Measurements from ENCODE around the gene HMGXB4. TPM values are rescaled to one million over a fixed set of nuclear protein-coding genes. Genes with fewer than 3 reads are reported as not detected.

The HMGXB4 gene
- total RNA-seq, 1 donor from 2014 or later, result 21.4 TPM

DNA sequence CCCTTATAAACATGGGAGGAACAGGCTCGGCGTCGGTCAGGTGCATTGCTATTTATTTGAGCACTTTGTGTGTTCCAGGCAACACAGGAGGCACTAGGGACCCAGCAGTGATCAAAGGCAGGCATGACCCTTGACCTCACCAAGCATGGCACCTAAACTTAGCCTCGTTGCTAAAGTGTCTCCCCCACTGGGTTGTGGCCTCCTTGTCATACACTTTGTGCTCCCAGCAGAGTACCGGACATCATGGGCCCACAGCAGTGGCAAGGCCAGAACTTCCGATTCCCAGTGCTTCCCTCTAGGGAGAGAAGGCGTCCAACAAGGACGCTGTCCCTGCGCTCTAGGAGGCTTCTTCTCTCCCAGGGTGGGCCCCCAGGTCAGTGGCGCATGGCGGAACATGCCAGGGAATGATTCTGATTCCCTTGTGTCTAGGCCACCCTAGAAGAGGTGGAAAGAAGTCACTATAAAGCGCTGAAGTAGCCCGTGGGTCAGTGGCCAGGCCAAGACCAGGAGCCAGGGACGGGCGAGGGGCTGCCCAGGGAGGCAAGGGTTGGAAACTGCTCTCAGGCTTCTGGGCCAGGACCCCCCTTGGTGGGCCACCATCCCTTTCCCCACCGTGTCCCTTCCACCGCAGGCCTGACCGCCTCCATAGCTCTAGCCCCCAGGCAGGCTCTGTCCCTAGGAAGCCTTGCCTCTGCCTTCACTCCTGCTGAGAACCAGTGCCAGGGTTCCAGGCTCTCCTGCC is 62.1 kb downstream of the HMGXB4 start:
- peaks cover under 1% of the 10 kb centered on the region for H3K4me1 Mint-ChIP-seq (ENCODE audit: unreplicated experiment)
- no peak for DNase-seq (ENCODE audit: low spot score)

DNA sequence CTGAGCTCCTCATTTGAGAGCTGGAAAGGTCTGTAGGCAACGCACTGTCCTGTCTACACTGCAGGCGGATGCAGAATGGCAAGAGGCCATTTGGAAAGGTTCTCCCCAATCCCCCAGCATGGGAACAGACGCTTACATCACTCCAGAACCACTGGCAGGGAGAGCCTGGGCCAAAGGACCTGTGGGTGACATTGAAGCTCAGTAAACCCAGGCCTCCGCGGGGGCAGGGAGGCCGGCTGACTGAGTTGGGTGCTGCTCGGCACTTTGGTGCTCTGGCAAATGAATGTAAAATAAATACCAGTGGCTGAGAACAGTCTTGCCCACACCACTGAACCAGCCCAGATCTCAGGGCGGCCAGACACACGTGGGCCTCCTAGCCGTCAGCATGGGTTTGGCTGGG is 64.8 kb downstream of the HMGXB4 start:
- TF ChIP-seq, protein P1, sequence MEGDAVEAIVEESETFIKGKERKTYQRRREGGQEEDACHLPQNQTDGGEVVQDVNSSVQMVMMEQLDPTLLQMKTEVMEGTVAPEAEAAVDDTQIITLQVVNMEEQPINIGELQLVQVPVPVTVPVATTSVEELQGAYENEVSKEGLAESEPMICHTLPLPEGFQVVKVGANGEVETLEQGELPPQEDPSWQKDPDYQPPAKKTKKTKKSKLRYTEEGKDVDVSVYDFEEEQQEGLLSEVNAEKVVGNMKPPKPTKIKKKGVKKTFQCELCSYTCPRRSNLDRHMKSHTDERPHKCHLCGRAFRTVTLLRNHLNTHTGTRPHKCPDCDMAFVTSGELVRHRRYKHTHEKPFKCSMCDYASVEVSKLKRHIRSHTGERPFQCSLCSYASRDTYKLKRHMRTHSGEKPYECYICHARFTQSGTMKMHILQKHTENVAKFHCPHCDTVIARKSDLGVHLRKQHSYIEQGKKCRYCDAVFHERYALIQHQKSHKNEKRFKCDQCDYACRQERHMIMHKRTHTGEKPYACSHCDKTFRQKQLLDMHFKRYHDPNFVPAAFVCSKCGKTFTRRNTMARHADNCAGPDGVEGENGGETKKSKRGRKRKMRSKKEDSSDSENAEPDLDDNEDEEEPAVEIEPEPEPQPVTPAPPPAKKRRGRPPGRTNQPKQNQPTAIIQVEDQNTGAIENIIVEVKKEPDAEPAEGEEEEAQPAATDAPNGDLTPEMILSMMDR (IDR thresholded peaks at IDR 0.05; ENCODE audit: unreplicated experiment), result no peak
- Mint-ChIP-seq H3K4me1 (ENCODE audit: unreplicated experiment) (no peaks in the 10 kb centered on the region), H3K27ac (ENCODE audit: unreplicated experiment) (no peak overlapping the region), H3K36me3 (ENCODE audit: low read depth, unreplicated experiment) (peaks cover 23% of the 10 kb centered on the region), H3K27me3 (ENCODE audit: unreplicated experiment) (peaks cover 11% of the 10 kb centered on the region), H3K4me3 (ENCODE audit: unreplicated experiment) (no peak overlapping the region), H3K9me3 (ENCODE audit: unreplicated experiment) (no peaks in the 10 kb centered on the region)
- DNase-seq (ENCODE audit: low spot score), result no peak

More for the DNA sequence above, 62.1 kb downstream of the HMGXB4 start:
- no peak overlapping the region for H3K27ac Mint-ChIP-seq (ENCODE audit: unreplicated experiment)
- peaks cover 14% of the 10 kb centered on the region for H3K36me3 Mint-ChIP-seq (ENCODE audit: low read depth, unreplicated experiment)
- peaks cover 7% of the 10 kb centered on the region for H3K27me3 Mint-ChIP-seq (ENCODE audit: unreplicated experiment)
- no peaks in the 10 kb centered on the region for H3K9me3 Mint-ChIP-seq (ENCODE audit: unreplicated experiment)
- TF ChIP-seq, protein P1 (IDR thresholded peaks at IDR 0.05; ENCODE audit: unreplicated experiment), result no peak
- no peak overlapping the region for H3K4me3 Mint-ChIP-seq (ENCODE audit: unreplicated experiment)

DNA sequence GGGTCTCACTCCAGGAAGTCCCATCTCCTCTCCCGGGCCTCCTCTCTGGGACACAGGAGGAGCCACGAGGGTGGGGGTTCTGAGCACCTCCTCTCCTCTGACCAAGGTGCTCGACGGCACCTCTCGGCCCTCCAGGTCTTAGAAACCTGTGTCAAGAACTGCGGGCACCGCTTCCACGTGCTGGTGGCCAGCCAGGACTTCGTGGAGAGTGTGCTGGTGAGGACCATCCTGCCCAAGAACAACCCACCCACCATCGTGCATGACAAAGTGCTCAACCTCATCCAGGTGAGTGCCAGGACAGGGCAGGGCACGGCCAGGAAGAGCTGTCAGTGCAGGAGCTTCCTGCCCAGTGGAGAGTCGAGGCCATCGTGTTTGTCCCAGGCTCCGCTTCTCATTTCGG is 65.6 kb downstream of the HMGXB4 start:
- no peak for DNase-seq (ENCODE audit: low spot score)
- no peak overlapping the region for H3K27ac Mint-ChIP-seq (ENCODE audit: unreplicated experiment)
- H3K4me1 Mint-ChIP-seq (ENCODE audit: unreplicated experiment), result no peaks in the 10 kb centered on the region
- H3K27me3 Mint-ChIP-seq (ENCODE audit: unreplicated experiment), result peaks cover 7% of the 10 kb centered on the region
- peak overlapping the region; percentile 11 for H3K4me3 Mint-ChIP-seq (ENCODE audit: unreplicated experiment)
- TF ChIP-seq, protein P1 (IDR thresholded peaks at IDR 0.05; ENCODE audit: unreplicated experiment), result no peak
- H3K36me3 Mint-ChIP-seq (ENCODE audit: low read depth, unreplicated experiment), result peaks cover 29% of the 10 kb centered on the region
- no peaks in the 10 kb centered on the region for H3K9me3 Mint-ChIP-seq (ENCODE audit: unreplicated experiment)

DNA sequence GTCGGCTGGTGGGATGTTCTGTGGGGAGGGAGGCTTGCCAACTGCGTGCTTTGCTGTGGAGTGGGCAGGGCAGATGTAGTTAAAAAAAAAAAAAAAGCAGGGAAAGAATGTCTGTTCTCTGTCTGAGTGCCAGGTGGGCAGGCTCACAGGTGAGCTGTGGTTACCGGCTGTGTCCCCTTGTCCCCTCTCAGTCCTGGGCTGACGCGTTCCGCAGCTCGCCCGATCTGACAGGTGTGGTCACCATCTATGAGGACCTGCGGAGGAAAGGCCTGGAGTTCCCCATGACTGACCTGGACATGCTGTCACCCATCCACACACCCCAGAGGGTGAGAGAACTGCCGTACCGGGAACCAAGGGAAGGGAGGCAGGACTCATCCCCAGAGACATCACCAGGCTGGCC is 66.0 kb downstream of the HMGXB4 start:
- H3K27ac Mint-ChIP-seq (ENCODE audit: unreplicated experiment), result no peak overlapping the region
- peaks cover 26% of the 10 kb centered on the region for H3K36me3 Mint-ChIP-seq (ENCODE audit: low read depth, unreplicated experiment)
- DNase-seq (ENCODE audit: low spot score), result no peak
- H3K4me3 Mint-ChIP-seq (ENCODE audit: unreplicated experiment), result no peak overlapping the region
- H3K9me3 Mint-ChIP-seq (ENCODE audit: unreplicated experiment), result no peaks in the 10 kb centered on the region
- TF ChIP-seq, protein P1 (IDR thresholded peaks at IDR 0.05; ENCODE audit: unreplicated experiment), result no peak
- no peaks in the 10 kb centered on the region for H3K4me1 Mint-ChIP-seq (ENCODE audit: unreplicated experiment)
- H3K27me3 Mint-ChIP-seq (ENCODE audit: unreplicated experiment), result peaks cover 7% of the 10 kb centered on the region

DNA sequence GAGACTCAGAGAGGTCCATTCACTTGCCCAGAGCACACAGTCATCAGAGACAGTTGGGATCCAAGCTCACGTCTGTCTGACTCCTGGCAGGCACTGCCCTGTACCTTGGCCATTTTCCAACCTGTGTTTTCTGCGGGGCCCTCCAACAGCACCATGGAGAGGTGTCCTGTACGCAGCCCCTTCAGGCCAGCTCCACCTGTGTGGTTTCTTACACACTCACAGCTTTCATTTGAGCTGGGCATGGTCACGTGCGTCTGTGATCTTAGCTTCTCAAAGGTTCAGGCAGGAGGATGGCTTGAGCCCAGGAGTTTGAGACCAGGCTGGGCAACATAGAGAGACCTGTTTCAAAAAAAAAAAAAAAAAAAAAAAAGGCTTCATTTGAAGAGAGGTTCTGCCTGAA is 66.8 kb downstream of the HMGXB4 start:
- Mint-ChIP-seq H3K9me3 (ENCODE audit: unreplicated experiment) (no peaks in the 10 kb centered on the region), H3K27ac (ENCODE audit: unreplicated experiment) (no peak overlapping the region), H3K4me1 (ENCODE audit: unreplicated experiment) (no peaks in the 10 kb centered on the region), H3K4me3 (ENCODE audit: unreplicated experiment) (no peak overlapping the region), H3K27me3 (ENCODE audit: unreplicated experiment) (peaks cover 7% of the 10 kb centered on the region), H3K36me3 (ENCODE audit: low read depth, unreplicated experiment) (peaks cover 25% of the 10 kb centered on the region)
- no peak for DNase-seq (ENCODE audit: low spot score)
- TF ChIP-seq, protein P1 (IDR thresholded peaks at IDR 0.05; ENCODE audit: unreplicated experiment), result no peak
